Activated T-cell treated with anti-CD3 and anti-CD28 coated beads, Interleukin-2, amount 50 U/mL, for 72 hours (primary cell): Measurements from ENCODE around the gene APC2. TPM values are rescaled to one million over a fixed set of nuclear protein-coding genes. Genes with fewer than 3 reads are reported as not detected.

Experiments used
- ATAC-seq, 2 donors: fragments of 150-1000 bp; cut with Tn5 transposase; replicated peaks in 1 of 2; 2 replicates each; pipeline ENCODE4 v1.10.0; 2021; ENCODE audit warnings: moderate library complexity in 2 of 2, mild to moderate bottlenecking in 1 of 2
- DNase-seq, 2 donors: peaks; one replicate each; pipeline ENCODE4 v3.0.0; 2021 to 2022; ENCODE audit warnings: mixed read lengths in 1 of 2
- H3K27ac Mint-ChIP-seq: one replicate; pipeline ENCODE4 v1.8.0; 2022; ENCODE audit warnings: mild to moderate bottlenecking, moderate library complexity, mixed read lengths
- H3K27me3 Mint-ChIP-seq: one replicate; pipeline ENCODE4 v1.8.0; 2022; ENCODE audit warnings: low read depth, mixed read lengths
- H3K36me3 Mint-ChIP-seq, 2 donors: one replicate each; pipeline ENCODE4 v1.8.0; 2022; ENCODE audit warnings: mixed read lengths in 2 of 2, mild to moderate bottlenecking in 1 of 2; ENCODE audit not compliant: insufficient read depth in 2 of 2
- H3K4me1 Mint-ChIP-seq: one replicate; pipeline ENCODE4 v1.8.0; 2022; ENCODE audit warnings: low read depth, mixed read lengths
- H3K4me3 Mint-ChIP-seq, 2 donors: one replicate each; pipeline ENCODE4 v1.8.0; 2022; ENCODE audit warnings: mild to moderate bottlenecking in 2 of 2, mixed read lengths in 2 of 2, moderate library complexity in 2 of 2
- H3K9me3 Mint-ChIP-seq, 2 donors: one replicate each; pipeline ENCODE4 v1.8.0; 2022; ENCODE audit warnings: mixed read lengths in 2 of 2
- total RNA-seq, 2 donors: library from RNA; stranded (reverse); gene quantifications; one replicate each; pipeline ENCODE4 v1.2.3, GENCODE V29; 2022

APC2 gene
- total RNA-seq, 2 donors from 2014 or later, result 0.02 to 0.14 TPM

DNA sequence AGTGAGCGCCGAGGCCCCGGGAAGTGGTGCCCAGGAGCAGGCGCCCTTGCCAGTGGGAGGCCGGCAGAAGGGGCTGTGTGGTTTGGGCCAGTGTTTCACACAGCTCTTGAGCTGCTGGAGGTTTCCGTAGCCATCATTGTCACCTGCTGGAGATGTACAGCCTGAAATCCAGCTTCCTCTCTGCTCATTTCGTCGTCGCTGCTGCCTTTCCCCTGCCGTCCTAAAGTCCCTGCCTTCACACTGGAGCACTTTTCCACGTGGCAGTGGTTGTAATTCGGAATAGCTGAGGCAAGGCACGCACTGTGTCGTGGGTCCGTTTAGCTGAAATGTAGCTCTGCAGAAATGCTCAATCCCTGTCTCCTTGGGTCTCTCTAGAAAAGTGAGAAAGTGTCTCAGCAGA, 29.3 kb upstream of the APC2 start:
- Mint-ChIP-seq H3K36me3 (peaks cover 10 to 34% of the 10 kb centered on the region in 2 donors), H3K4me1 (peaks cover 13% of the 10 kb centered on the region), H3K27me3 (no peaks in the 10 kb centered on the region), H3K27ac (no peak overlapping the region), H3K4me3 (no peak overlapping the region), H3K9me3 (no peaks in the 10 kb centered on the region)
- DNase-seq (no peak), ATAC-seq (no peak)

- Mint-ChIP-seq H3K36me3 (peaks cover 10 to 32% of the 10 kb centered on the region in 2 donors), H3K4me3 (no peak overlapping the region), H3K27ac (no peak overlapping the region), H3K9me3 (no peaks in the 10 kb centered on the region), H3K27me3 (no peaks in the 10 kb centered on the region), H3K4me1 (peaks cover 8% of the 10 kb centered on the region)
- DNase-seq, result no peak
- no peak for ATAC-seq
These were observed 28.5 kb upstream of the APC2 start for GRCh38 chr19:1421218-1421957.

DNA sequence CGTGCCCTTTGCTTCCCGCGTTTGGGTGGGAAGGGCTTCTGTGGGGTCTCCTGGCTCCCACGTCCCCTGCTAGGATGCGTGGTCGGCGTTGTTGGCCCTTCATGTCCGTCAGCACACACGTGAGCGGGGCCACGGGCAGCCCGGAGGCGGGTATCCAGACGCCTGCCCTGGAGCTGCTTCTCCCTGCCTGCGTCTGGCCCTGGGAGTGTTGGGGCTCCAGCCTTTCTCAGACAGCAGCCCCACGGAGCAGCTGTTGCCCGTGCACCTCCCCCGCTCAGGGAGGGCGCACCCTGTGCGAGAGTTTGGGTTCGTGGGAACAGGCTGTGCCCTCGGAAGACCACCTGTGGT, 28.0 kb upstream of the APC2 start:
- ATAC-seq (no peak), DNase-seq (no peak)
- no peaks in the 10 kb centered on the region for H3K9me3 Mint-ChIP-seq
- peaks cover 10 to 32% of the 10 kb centered on the region in 2 donors for H3K36me3 Mint-ChIP-seq
- H3K27me3 Mint-ChIP-seq, result no peaks in the 10 kb centered on the region
- H3K27ac Mint-ChIP-seq, result no peak overlapping the region
- H3K4me3 Mint-ChIP-seq, result no peak overlapping the region
- peaks cover 8% of the 10 kb centered on the region for H3K4me1 Mint-ChIP-seq

- no peak for ATAC-seq
- Mint-ChIP-seq H3K36me3 (peaks cover 10 to 30% of the 10 kb centered on the region in 2 donors), H3K4me1 (peaks cover 5% of the 10 kb centered on the region), H3K4me3 (no peak overlapping the region), H3K9me3 (no peaks in the 10 kb centered on the region), H3K27ac (no peak overlapping the region), H3K27me3 (no peaks in the 10 kb centered on the region)
- no peak for DNase-seq
These were observed 27.6 kb upstream of the APC2 start for GRCh38 chr19:1422360-1422759.

DNA sequence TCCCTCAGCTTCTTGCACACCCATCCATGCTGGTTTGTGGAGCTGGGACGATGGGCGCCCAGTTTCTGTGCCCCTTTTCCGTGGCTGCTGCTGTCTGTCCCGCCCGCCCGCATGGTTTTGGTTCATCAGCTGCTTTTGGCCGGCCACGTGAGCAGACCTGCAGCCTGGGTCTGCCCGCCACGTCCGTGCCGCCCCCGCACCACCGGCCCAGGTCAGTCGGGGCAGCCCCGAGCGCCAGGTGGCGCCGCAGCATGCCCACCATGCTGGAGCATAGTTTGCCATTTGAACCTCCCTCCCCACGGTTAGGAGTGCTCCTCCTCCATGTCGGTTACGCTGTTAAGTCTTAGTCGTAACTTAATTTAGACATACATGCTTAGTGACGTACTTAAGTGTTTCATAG, 27.0 kb upstream of the APC2 start:
- ATAC-seq (no peak), DNase-seq (no peak)
- no peak overlapping the region for H3K27ac Mint-ChIP-seq

DNA sequence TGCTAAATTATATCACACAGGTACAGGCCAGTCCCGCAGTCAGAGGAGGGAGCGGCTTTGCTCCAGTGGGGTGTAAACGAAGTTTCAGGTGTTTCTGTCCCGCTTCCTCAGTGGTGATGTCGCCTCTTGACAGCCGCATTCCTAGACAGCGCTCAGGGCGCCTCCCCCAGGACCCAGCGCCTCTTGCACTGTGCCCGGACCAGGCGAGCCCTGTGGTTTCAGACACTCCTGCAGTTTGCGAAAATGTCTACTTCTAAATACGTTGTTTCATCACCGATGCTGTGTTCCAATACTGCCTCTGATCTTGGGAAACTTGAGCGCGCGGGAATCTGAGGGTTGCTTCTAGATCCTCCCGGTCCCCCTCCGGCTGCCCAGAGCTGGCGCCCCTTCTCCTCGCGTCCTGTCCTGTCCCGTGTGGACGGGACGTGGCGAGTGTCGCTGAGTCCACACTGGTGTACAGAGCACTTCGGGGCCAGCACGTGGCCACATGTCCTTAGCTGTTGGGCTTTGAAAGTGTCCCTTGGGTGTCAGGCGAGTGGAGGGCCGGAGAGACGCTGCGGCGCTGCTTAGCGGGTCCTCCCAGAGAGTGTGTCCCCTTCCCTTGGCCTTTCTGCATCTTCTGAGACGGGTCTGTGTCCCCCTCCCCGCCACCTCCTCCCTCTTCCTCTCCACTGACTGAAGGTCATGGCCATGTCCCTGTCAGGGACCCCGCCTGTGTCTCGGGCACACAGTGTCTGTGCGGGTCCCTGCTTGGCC, 26.3 kb upstream of the APC2 start:
- Mint-ChIP-seq H3K36me3 (peaks cover 10 to 30% of the 10 kb centered on the region in 2 donors), H3K27me3 (no peaks in the 10 kb centered on the region), H3K27ac (no peak overlapping the region), H3K9me3 (no peaks in the 10 kb centered on the region), H3K4me1 (no peaks in the 10 kb centered on the region), H3K4me3 (no peak overlapping the region)
- ATAC-seq, result no peak
- DNase-seq, result no peak

More for the DNA sequence above, 27.0 kb upstream of the APC2 start:
- Mint-ChIP-seq H3K9me3 (no peaks in the 10 kb centered on the region), H3K4me1 (no peaks in the 10 kb centered on the region), H3K4me3 (no peak overlapping the region), H3K27me3 (no peaks in the 10 kb centered on the region), H3K36me3 (peaks cover 10 to 27% of the 10 kb centered on the region in 2 donors)

GRCh38 chr19:1424192-1424955, 25.5 kb upstream of the APC2 start:
- Mint-ChIP-seq H3K9me3 (no peaks in the 10 kb centered on the region), H3K27ac (no peak overlapping the region), H3K36me3 (peaks cover 10 to 25% of the 10 kb centered on the region in 2 donors), H3K4me1 (no peaks in the 10 kb centered on the region), H3K4me3 (no peak overlapping the region), H3K27me3 (no peaks in the 10 kb centered on the region)
- no peak for ATAC-seq
- no peak for DNase-seq

GRCh38 chr19:1425102-1425837, 24.7 kb upstream of the APC2 start:
- H3K9me3 Mint-ChIP-seq, result no peaks in the 10 kb centered on the region
- no peak overlapping the region for H3K4me3 Mint-ChIP-seq
- H3K27ac Mint-ChIP-seq, result no peak overlapping the region
- H3K36me3 Mint-ChIP-seq, result peaks cover 8 to 21% of the 10 kb centered on the region in 2 donors
- H3K4me1 Mint-ChIP-seq, result no peaks in the 10 kb centered on the region
- H3K27me3 Mint-ChIP-seq, result no peaks in the 10 kb centered on the region
- DNase-seq, result no peak
- no peak for ATAC-seq

DNA sequence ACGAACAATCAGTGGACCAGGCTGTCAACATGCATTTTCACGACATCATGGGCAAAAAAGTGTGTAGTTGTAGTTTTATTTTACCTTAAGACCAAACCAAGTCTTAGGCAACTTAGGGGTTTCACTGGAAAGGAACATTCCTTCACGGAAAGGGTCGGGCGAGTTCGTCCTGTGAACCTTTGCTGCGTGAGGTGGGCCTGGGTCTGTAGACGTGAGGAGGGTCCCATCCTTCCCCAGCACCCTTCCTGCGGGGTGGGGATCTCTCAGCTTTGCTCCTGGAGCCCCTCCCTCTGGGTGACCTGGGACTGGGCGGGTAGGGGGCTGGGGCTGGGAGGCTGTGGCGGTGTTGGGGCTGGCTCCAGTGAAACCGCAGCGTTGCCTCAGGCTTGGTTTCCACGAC, 24.0 kb upstream of the APC2 start:
- no peaks in the 10 kb centered on the region for H3K27me3 Mint-ChIP-seq
- no peaks in the 10 kb centered on the region for H3K4me1 Mint-ChIP-seq
- no peak overlapping the region for H3K27ac Mint-ChIP-seq
- no peak overlapping the region for H3K4me3 Mint-ChIP-seq
- ATAC-seq (no peak), DNase-seq (no peak)
- no peaks in the 10 kb centered on the region for H3K9me3 Mint-ChIP-seq
- peaks cover 6 to 21% of the 10 kb centered on the region in 2 donors for H3K36me3 Mint-ChIP-seq

GRCh38 chr19:1426736-1427135, 23.2 kb upstream of the APC2 start:
- no peak overlapping the region for H3K27ac Mint-ChIP-seq
- H3K27me3 Mint-ChIP-seq, result no peaks in the 10 kb centered on the region
- no peak overlapping the region for H3K4me3 Mint-ChIP-seq
- ATAC-seq, result no peak
- H3K9me3 Mint-ChIP-seq, result no peaks in the 10 kb centered on the region
- no peak for DNase-seq
- no peaks in the 10 kb centered on the region for H3K4me1 Mint-ChIP-seq
- peaks cover 6 to 20% of the 10 kb centered on the region in 2 donors for H3K36me3 Mint-ChIP-seq

GRCh38 chr19:1427221-1427920, 22.6 kb upstream of the APC2 start:
- DNase-seq (no peak), ATAC-seq (no peak)
- Mint-ChIP-seq H3K36me3 (peaks cover 6 to 21% of the 10 kb centered on the region in 2 donors), H3K4me1 (no peaks in the 10 kb centered on the region), H3K4me3 (no peak overlapping the region), H3K9me3 (no peaks in the 10 kb centered on the region), H3K27me3 (no peaks in the 10 kb centered on the region), H3K27ac (no peak overlapping the region)

DNA sequence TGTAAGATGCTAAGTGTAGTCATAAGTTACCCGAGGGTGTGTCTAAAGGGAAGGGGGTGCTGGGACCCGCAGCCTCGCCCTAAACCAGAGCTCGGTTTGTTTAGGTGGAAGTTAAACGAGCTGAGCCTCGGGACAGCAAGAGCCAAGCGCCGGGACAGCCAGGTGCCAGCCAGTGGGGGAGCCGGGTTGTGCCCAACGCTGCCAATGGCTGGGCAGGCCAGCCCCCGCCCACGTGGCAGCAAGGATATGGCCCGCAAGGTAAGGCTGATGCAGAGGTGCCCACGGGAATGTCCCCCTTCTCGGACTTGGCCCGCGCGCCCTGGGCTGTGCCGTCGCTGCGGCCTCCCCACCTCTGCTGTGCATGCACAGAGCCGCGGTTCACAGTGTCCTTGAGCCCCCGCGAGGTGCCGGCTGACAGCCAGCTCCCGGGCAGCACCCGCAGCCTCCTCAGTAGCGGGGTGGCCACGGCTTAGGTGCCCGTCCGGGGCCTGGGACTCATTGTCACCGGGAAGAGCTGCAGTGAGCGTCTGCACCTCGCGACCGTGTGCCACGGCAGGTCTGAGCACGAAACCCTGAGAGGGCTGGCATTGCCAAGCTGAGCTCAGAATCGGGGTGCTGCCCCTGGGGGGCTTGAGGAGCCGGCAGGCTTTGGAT, 21.1 kb upstream of the APC2 start:
- Mint-ChIP-seq H3K4me1 (no peaks in the 10 kb centered on the region), H3K36me3 (peaks cover 0 to 12% of the 10 kb centered on the region in 2 donors), H3K27ac (no peak overlapping the region), H3K27me3 (no peaks in the 10 kb centered on the region), H3K4me3 (no peak overlapping the region), H3K9me3 (no peaks in the 10 kb centered on the region)
- ATAC-seq (no peak), DNase-seq (no peak)
